GOT3 (cell line): Measurements from ENCODE around the gene TCERG1L.

Source experiments
- DNase-seq: peaks from one replicate; lab custom pipeline; 2025; ENCODE audit warnings: mixed read lengths; lab: John Stamatoyannopoulos, UW

Gene TCERG1L

GRCh38 chr10:131125511-131126225 is 185.9 kb downstream of the TCERG1L start:
- no peak for DNase-seq

GRCh38 chr10:131124945-131125344 is 186.6 kb downstream of the TCERG1L start:
- no peak for DNase-seq

- DNase-seq = no peak
Observed at GRCh38 chr10:131123496-131123895, 188.0 kb downstream of the TCERG1L start.

- DNase-seq = no peak
Observed at GRCh38 chr10:131121511-131122035, 189.9 kb downstream of the TCERG1L start.

- no peak for DNase-seq
Observed at GRCh38 chr10:131119626-131120355, 191.7 kb downstream of the TCERG1L start.

GRCh38 chr10:131117416-131118212 is 193.9 kb downstream of the TCERG1L start:
- DNase-seq = no peak

- no peak for DNase-seq
Observed at GRCh38 chr10:131116991-131117375, 194.5 kb downstream of the TCERG1L start.

GRCh38 chr10:131116216-131116990 is 195.1 kb downstream of the TCERG1L start:
- DNase-seq = no peak

GRCh38 chr10:131115801-131116200 is 195.7 kb downstream of the TCERG1L start:
- DNase-seq = no peak

GRCh38 chr10:131115321-131115720 is 196.2 kb downstream of the TCERG1L start:
- DNase-seq = no peak

GRCh38 chr10:131114846-131115245 is 196.7 kb downstream of the TCERG1L start:
- DNase-seq = no peak

GRCh38 chr10:131113709-131114291 is 197.7 kb downstream of the TCERG1L start:
- no peak for DNase-seq

- no peak for DNase-seq
Observed at GRCh38 chr10:131113165-131113564, 198.4 kb downstream of the TCERG1L start.

GRCh38 chr10:131112691-131113090 is 198.8 kb downstream of the TCERG1L start:
- no peak for DNase-seq

- DNase-seq = no peak
Observed at GRCh38 chr10:131111471-131112080, 199.9 kb downstream of the TCERG1L start.

- no peak for DNase-seq
Observed at GRCh38 chr10:131111007-131111406, 200.5 kb downstream of the TCERG1L start.

- no peak for DNase-seq
Observed at GRCh38 chr10:131110241-131110783, 201.2 kb downstream of the TCERG1L start.

- no peak for DNase-seq
Observed at GRCh38 chr10:131109726-131110125, 201.8 kb downstream of the TCERG1L start.

- no peak for DNase-seq
Observed at GRCh38 chr10:131109291-131109690, 202.2 kb downstream of the TCERG1L start.

- DNase-seq = no peak
Observed at GRCh38 chr10:131107970-131108369, 203.6 kb downstream of the TCERG1L start.

GRCh38 chr10:131102676-131103075 is 208.8 kb downstream of the TCERG1L start:
- DNase-seq = no peak
